Superior temporal gyrus (tissue), 1 donor: ENCODE data around the gene PGP.

ENCODE experiments used
- DNase-seq: peaks from one replicate; pipeline ENCODE4 v3.0.0-alpha.2; 2016; ENCODE audit errors: extremely low spot score

PGP gene

GRCh38 chr16:2166263-2167067 lies 48.2 kb downstream of the PGP start:
- DNase-seq: no peak

GRCh38 chr16:2165861-2166260 lies 48.8 kb downstream of the PGP start:
- DNase-seq: no peak

GRCh38 chr16:2163211-2163881 lies 51.3 kb downstream of the PGP start:
- no peak for DNase-seq

GRCh38 chr16:2162676-2163118 lies 51.9 kb downstream of the PGP start:
- DNase-seq: no peak

GRCh38 chr16:2161911-2162310 lies 52.7 kb downstream of the PGP start:
- no peak for DNase-seq
